AG04449 (cell line): Measurements from ENCODE around the gene ANKRD34B.

ENCODE experiments used
- CTCF ChIA-PET: fragments of 350-600 bp; formaldehyde crosslinking; extraction: SDS; loops from one replicate; lab custom pipeline; 2021; ENCODE audit warnings: antibody characterized with exemption; lab: Yijun Ruan, JAX
- POLR2A ChIA-PET: fragments of 400-600, 350-600 bp; formaldehyde crosslinking; extraction: SDS; loops from one replicate; lab custom pipeline; 2020; ENCODE audit warnings: antibody characterized with exemption, inconsistent platforms; lab: Yijun Ruan, JAX
- DNase-seq: peaks from one replicate; pipeline ENCODE4 v3.0.0-alpha.2; 2010; ENCODE audit warnings: low read depth, low spot score
- H3K4me3 ChIP-seq: 2 replicates; pipeline ENCODE4 v1.5.1; 2011; ENCODE audit warnings: low read depth, mild to moderate bottlenecking, control low read depth, low read length
- TF ChIP-seq, protein P1 (sequence below): IDR thresholded peaks from one replicate; pipeline ENCODE4 v1.5.1; 2011; ENCODE audit warnings: mild to moderate bottlenecking, moderate library complexity, low read length, control low read depth, inconsistent platforms; ENCODE audit not compliant: insufficient read depth; ENCODE audit errors: missing control alignments

Gene ANKRD34B

DNA sequence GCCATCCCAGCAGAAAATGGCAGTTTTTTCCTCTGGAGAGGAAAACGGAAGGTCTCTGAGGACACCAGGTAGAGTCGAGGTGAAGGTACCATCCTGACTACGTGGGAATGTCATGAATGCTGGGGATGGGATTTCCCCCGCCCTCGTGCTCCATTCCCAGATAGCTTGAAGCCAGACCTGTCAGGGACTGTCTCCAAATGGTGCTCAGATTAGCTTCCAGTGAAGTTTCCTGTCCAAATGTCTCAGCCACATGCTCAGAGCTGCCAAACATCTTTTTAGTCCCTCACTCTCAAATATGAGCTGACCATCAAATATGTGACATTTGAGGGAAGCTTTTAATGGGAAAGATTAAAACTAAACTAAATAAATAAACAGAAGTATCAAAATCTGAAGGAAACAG lies 7.6 kb upstream of the ANKRD34B start:
- TF ChIP-seq, protein P1, sequence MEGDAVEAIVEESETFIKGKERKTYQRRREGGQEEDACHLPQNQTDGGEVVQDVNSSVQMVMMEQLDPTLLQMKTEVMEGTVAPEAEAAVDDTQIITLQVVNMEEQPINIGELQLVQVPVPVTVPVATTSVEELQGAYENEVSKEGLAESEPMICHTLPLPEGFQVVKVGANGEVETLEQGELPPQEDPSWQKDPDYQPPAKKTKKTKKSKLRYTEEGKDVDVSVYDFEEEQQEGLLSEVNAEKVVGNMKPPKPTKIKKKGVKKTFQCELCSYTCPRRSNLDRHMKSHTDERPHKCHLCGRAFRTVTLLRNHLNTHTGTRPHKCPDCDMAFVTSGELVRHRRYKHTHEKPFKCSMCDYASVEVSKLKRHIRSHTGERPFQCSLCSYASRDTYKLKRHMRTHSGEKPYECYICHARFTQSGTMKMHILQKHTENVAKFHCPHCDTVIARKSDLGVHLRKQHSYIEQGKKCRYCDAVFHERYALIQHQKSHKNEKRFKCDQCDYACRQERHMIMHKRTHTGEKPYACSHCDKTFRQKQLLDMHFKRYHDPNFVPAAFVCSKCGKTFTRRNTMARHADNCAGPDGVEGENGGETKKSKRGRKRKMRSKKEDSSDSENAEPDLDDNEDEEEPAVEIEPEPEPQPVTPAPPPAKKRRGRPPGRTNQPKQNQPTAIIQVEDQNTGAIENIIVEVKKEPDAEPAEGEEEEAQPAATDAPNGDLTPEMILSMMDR, result no peak
- no peak overlapping the region for H3K4me3 ChIP-seq
- ChIA-PET POLR2A (no interaction called here), CTCF (no interaction called here)
- DNase-seq, result no peak

DNA sequence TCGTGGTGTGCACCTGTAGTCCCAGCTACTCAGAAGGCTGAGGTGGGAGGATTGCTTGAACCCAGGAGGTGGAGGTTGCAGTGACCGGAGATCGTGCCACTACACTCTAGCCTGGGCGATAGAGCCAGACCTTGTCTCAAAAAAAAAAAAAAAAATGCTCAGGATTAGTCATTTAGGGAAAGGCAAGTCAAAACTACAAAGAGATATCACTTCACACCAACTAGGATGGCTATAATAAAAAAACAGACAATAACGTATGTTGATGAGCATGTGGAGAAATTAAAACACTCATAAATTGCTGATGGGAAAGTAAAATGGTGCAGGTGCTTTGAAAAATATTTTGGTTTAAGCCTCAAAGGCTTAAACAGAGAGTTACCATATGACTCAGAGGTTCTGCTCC lies 6.3 kb upstream of the ANKRD34B start:
- H3K4me3 ChIP-seq, result no peak overlapping the region
- TF ChIP-seq, protein P1, result no peak
- no peak for DNase-seq
- POLR2A ChIA-PET, result no interaction called here
- CTCF ChIA-PET, result no interaction called here

DNA sequence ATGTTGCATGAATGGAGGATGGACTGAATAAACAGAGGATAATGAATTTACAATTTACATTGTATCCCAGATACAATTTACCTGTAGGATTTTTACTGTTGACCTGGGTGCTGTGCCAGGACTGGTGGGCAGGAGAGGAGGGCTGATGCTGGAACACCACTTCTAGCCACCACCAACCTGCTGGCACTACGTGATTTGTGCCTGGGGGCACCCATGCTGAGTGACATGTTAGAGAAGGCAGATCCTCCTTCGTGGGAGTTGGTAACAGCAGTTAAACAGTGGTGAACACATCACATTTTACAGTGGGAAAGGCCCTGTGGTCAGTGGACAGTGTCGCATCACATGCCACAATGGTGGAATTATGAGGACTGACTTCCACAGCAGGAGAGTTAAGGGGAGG lies 3.0 kb upstream of the ANKRD34B start:
- TF ChIP-seq, protein P1, result no peak
- DNase-seq, result no peak
- H3K4me3 ChIP-seq, result no peak overlapping the region
- CTCF ChIA-PET, result no interaction called here
- POLR2A ChIA-PET, result no interaction called here

DNA sequence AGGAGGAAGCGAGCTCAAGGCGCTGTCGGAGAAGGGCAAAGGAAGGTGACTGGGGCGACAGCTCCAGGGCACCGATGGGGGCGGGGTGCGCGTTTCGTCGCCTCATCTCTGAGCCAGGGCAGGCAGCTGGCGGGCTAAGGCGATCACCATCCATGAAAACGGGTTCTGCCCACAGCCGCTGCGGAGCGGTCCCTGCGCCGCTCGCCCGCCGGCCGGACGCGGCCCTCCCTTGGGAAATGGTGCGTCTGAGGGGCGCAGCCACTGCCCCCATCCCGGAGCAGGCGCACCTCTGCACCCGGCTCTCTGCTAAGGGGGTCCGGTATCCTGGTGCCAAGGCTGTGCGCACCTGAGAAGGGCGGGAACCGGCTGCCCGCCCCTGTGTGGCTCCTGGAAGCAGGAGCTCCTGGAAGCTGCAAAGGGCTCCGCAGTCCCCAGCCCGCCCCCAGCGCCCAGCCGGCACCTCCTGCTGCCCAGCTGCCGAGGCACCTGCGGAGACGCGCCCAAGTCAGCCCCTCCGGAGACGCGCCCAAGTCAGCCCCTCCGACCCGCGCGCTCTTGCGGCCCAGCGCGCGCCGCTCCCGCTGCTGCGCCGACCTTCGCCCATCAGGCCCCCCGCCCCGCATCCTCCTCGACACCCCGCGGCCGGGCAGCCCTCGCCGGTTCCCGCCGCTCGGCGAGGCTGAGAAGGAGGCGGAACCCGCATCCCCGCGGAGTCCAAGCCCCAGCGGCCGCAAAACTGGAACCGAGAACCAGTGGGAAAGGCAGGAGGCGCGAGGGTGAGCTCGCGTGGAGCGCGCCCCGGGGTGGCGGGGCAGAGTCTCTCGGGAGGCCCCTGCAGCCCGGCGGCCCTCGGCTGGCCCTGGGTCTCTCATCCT lies 757 bp downstream of the ANKRD34B start:
- POLR2A ChIA-PET, result no interaction called here
- TF ChIP-seq, protein P1, result no peak
- CTCF ChIA-PET, result no interaction called here
- peak overlapping the region; percentile 40 for H3K4me3 ChIP-seq
- DNase-seq, result no peak

DNA sequence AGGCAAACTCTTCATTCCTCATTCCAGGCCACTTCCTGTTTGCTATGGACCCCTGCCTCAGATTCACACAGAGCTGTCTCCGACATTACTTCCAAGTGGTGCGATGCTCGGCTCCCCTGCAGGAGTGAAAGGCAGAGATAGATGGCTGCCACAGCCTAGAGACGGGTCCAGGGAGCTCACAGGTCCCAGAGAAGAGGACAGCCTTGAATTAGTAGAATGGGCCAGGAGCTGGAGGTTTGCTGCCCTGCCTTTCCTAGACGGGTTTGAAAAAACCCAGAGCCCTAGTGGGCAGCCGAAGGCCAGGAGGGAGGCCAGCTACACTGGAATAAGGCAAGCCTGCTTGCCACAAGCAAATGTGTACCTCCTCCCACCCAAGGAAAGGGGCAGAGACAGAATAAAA lies 1.8 kb downstream of the ANKRD34B start:
- CTCF ChIA-PET, result no interaction called here
- TF ChIP-seq, protein P1, result no peak
- no peak for DNase-seq
- POLR2A ChIA-PET, result no interaction called here
- H3K4me3 ChIP-seq, result no peak overlapping the region

DNA sequence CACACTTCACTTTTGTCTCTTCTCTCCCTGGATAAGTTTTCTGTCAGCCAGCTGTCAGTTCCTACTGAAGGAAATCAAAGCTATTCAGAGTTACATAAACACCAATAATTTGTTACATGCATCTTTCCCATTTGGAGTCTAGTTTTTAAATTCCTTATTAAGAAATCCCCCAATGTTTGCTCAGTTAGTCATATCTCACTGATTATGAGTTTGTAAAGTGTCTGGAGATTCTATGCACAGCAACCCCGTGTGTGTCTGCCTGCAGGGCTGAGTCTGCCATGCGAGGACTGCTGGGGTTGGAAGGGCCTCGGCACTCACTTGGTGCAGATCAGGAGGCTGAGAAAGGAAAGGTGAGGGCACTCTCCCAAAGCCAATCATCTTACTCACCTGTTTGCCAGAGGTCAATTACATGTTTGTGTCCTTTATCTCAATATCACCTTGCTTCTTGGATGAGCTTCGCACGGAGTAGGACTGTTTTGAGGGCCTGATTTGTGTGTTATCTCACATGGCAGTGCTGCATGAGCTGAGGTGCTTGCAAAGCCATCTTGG lies 3.3 kb downstream of the ANKRD34B start:
- TF ChIP-seq, protein P1, result no peak
- POLR2A ChIA-PET, result no interaction called here
- no peak overlapping the region for H3K4me3 ChIP-seq
- DNase-seq, result no peak
- CTCF ChIA-PET, result no interaction called here
